Muscle of leg (tissue), 11 donors: ENCODE data around the gene C3orf70. TPM values are rescaled to one million over a fixed set of nuclear protein-coding genes. Genes with fewer than 3 reads are reported as not detected.
A peak's percentile ranks its signal among the peaks of the same experiment; 100 is the strongest.

Source experiments
- DNase-seq: peaks from one replicate; pipeline ENCODE4 v3.0.0; 2013
- H3K27ac ChIP-seq: one replicate; pipeline ENCODE4 v1.5.1; 2013; ENCODE audit warnings: mild to moderate bottlenecking, low read length, control low read depth
- H3K27me3 ChIP-seq: one replicate; pipeline ENCODE4 v1.6.1; 2013; ENCODE audit warnings: low read length; ENCODE audit not compliant: control insufficient read depth, insufficient read depth
- H3K36me3 ChIP-seq: one replicate; pipeline ENCODE4 v1.6.1; 2013; ENCODE audit warnings: low read length; ENCODE audit not compliant: control insufficient read depth, insufficient read depth
- H3K4me1 ChIP-seq: one replicate; pipeline ENCODE4 v1.6.1; 2013; ENCODE audit warnings: low read length; ENCODE audit not compliant: control insufficient read depth, insufficient read depth
- H3K4me3 ChIP-seq: one replicate; pipeline ENCODE4 v1.5.1; 2013; ENCODE audit warnings: low read length, control low read depth
- H3K9me3 ChIP-seq: replicated peaks from 2 replicates; pipeline ENCODE4 v1.6.1; 2013; ENCODE audit warnings: low read depth, low read length; ENCODE audit not compliant: control insufficient read depth
- WGBS: methylation state at CpG from one replicate; pipeline ENCODE4 v1.1.5; 2013; ENCODE audit warnings: missing lambda C conversion rate; ENCODE audit not compliant: insufficient coverage; 5-methylcytosine and 5-hydroxymethylcytosine counted together
- polyA plus RNA-seq, 8 donors: library from polyadenylated mRNA; unstranded; fragments of 120-200 nt; gene quantifications; one replicate each; pipeline versions ENCODE4 v1.2.1 to v1.2.3, GENCODE V29; 2013; ENCODE audit warnings: inconsistent platforms in 1 of 8, low replicate concordance in 1 of 8; ENCODE audit not compliant: insufficient read length in 8 of 8, insufficient read depth in 1 of 8
- total RNA-seq: library from RNA; stranded (reverse); fragments of 120-200 nt; gene quantifications from one replicate; pipeline ENCODE4 v1.2.4, GENCODE V29; 2013

The C3orf70 gene
- total and polyA plus RNA-seq, 9 donors: 3.0 to 7.9 (median 4.5) TPM

GRCh38 chr3:185040425-185040824 is 112.4 kb downstream of the C3orf70 start:
- WGBS: no CpG with 5 or more reads among the region's 1 CpG
- DNase-seq: no peak
- no peak overlapping the region for H3K27ac ChIP-seq
- H3K4me3 ChIP-seq: no peak overlapping the region
- peaks cover 2% of the 10 kb centered on the region for H3K9me3 ChIP-seq
- H3K4me1 ChIP-seq: peaks cover 5% of the 10 kb centered on the region
- no peaks in the 10 kb centered on the region for H3K27me3 ChIP-seq
- no peaks in the 10 kb centered on the region for H3K36me3 ChIP-seq

DNA sequence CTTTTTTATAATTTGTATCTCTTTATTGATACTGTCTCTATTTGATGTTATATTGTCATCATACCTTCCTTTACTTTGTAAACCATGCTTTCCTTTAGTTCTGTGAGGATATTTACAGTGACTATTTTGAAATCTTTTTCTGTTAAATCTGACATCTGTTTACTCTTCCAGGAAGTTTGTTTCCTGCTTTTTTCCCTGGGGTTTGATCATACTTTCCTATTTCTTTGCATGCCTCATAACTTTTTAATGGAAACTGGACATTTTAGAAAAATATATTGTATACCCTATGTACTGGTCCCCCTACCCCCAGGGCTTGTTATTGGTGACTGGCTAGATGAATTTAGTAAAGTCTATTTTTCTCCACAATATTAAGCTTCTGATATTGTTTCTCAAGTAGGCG is 115.1 kb downstream of the C3orf70 start:
- no peaks in the 10 kb centered on the region for H3K4me1 ChIP-seq
- no peak overlapping the region for H3K4me3 ChIP-seq
- no CpG with 5 or more reads among the region's 1 CpG for WGBS
- DNase-seq: peak; percentile 64
- no peaks in the 10 kb centered on the region for H3K27me3 ChIP-seq
- H3K9me3 ChIP-seq: peaks cover 2% of the 10 kb centered on the region
- H3K27ac ChIP-seq: peak overlapping the region; percentile 53
- H3K36me3 ChIP-seq: no peaks in the 10 kb centered on the region

DNA sequence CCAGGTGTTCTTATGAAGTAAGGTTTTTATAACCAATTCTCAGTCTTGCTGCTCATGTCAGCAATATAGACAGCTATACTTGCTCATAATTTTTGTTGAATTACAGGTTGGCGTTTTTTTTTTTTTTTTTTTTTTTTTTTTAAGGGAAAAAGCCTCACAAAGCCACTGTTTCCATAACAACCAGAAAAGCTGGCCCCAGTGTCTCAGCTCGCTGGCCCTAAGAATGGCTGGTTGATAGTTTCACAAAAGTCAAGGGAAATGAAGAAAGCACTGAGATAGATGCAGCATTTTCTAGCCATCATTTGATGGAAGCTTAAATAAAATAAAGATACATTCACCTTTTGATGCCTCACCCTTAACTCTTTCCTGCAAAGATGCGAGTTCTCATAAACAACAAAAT is 121.9 kb downstream of the C3orf70 start:
- no peak for DNase-seq
- Histone ChIP-seq H3K4me3 (no peak overlapping the region), H3K27ac (no peak overlapping the region), H3K27me3 (no peaks in the 10 kb centered on the region), H3K4me1 (no peaks in the 10 kb centered on the region), H3K9me3 (no peaks in the 10 kb centered on the region), H3K36me3 (peaks cover 7% of the 10 kb centered on the region)
- no CpG with 5 or more reads among the region's 3 CpGs for WGBS

- WGBS: no CpG with 5 or more reads among the region's 3 CpGs
- DNase-seq: no peak
- no peak overlapping the region for H3K27ac ChIP-seq
- H3K9me3 ChIP-seq: no peaks in the 10 kb centered on the region
- H3K4me1 ChIP-seq: no peaks in the 10 kb centered on the region
- no peak overlapping the region for H3K4me3 ChIP-seq
- peaks cover 7% of the 10 kb centered on the region for H3K36me3 ChIP-seq
- no peaks in the 10 kb centered on the region for H3K27me3 ChIP-seq
Measured at GRCh38 chr3:185030399-185030798, 122.5 kb downstream of the C3orf70 start.

- H3K36me3 ChIP-seq: peaks cover 11% of the 10 kb centered on the region
- no peaks in the 10 kb centered on the region for H3K9me3 ChIP-seq
- H3K4me1 ChIP-seq: no peaks in the 10 kb centered on the region
- no peak overlapping the region for H3K4me3 ChIP-seq
- no peak overlapping the region for H3K27ac ChIP-seq
- H3K27me3 ChIP-seq: no peaks in the 10 kb centered on the region
- no peak for DNase-seq
- WGBS: 20% methylated on average over 1 of the region's 1 CpG
Measured at GRCh38 chr3:185029086-185029485, 123.8 kb downstream of the C3orf70 start.

- Histone ChIP-seq H3K27ac (no peak overlapping the region), H3K36me3 (peaks cover 11% of the 10 kb centered on the region), H3K9me3 (no peaks in the 10 kb centered on the region), H3K27me3 (no peaks in the 10 kb centered on the region), H3K4me1 (no peaks in the 10 kb centered on the region), H3K4me3 (no peak overlapping the region)
- no peak for DNase-seq
- WGBS: 100% methylated on average over 3 of the region's 3 CpGs
Measured at GRCh38 chr3:185028121-185028520, 124.7 kb downstream of the C3orf70 start.

Other genes with a start within 250 kb of the C3orf70 start
- gene EHHADH, start 101.0 kb upstream of the C3orf70 start, total RNA-seq: 2.3 TPM
- gene EHHADH, start 101.0 kb upstream of the C3orf70 start, polyA plus RNA-seq: 1 to 10 TPM; 2.1 to 5.0 (median 3.2) TPM
- 12.4 TPM for gene MAP3K13, start 210.1 kb upstream of the C3orf70 start, total RNA-seq
- 10 to 100 TPM; 12.6 to 22.7 (median 15.5) TPM for gene MAP3K13, start 210.1 kb upstream of the C3orf70 start, polyA plus RNA-seq